ENCODE measurements around the gene FJX1. TPM values are rescaled to one million over a fixed set of nuclear protein-coding genes. Genes with fewer than 3 reads are reported as not detected.
A peak's percentile ranks its signal among the peaks of the same experiment; 100 is the strongest.
"Not testable (repeated sequence)": the region's sequence is repeated elsewhere in the genome, so short reads cannot be mapped to it uniquely, and the experiment has no call there.

Gene FJX1
- total RNA-seq, 1 donor from 2014 or later, result 28.8 TPM

- DNase-seq (ENCODE audit: low spot score), result no peak
Measured at GRCh38 chr11:35629914-35630313, 11.7 kb downstream of the FJX1 start.

GRCh38 chr11:35631891-35632290 is 13.6 kb downstream of the FJX1 start:
- DNase-seq (ENCODE audit: low spot score), result no peak

- no peak for DNase-seq (ENCODE audit: low spot score)
Measured at GRCh38 chr11:35632301-35632700, 14.0 kb downstream of the FJX1 start.

GRCh38 chr11:35633827-35634423 is 15.7 kb downstream of the FJX1 start:
- no peak for DNase-seq (ENCODE audit: low spot score)

GRCh38 chr11:35635933-35636332 is 17.7 kb downstream of the FJX1 start:
- no peak for DNase-seq (ENCODE audit: low spot score)

GRCh38 chr11:35639591-35640179 is 21.4 kb downstream of the FJX1 start:
- no peak for DNase-seq (ENCODE audit: low spot score)

- no peak for DNase-seq (ENCODE audit: low spot score)
Measured at GRCh38 chr11:35641171-35641897, 23.1 kb downstream of the FJX1 start.

GRCh38 chr11:35641964-35642363 is 23.7 kb downstream of the FJX1 start:
- DNase-seq (ENCODE audit: low spot score), result no peak

GRCh38 chr11:35647421-35648093 is 29.3 kb downstream of the FJX1 start:
- no peak for DNase-seq (ENCODE audit: low spot score)

GRCh38 chr11:35650006-35650405 is 31.7 kb downstream of the FJX1 start:
- no peak for DNase-seq (ENCODE audit: low spot score)

- DNase-seq (ENCODE audit: low spot score), result no peak
Measured at GRCh38 chr11:35650467-35650866, 32.2 kb downstream of the FJX1 start.

- no peak for DNase-seq (ENCODE audit: low spot score)
Measured at GRCh38 chr11:35651263-35651662, 33.0 kb downstream of the FJX1 start.

- DNase-seq (ENCODE audit: low spot score), result not testable (repeated sequence)
Measured at GRCh38 chr11:35652786-35653185, 34.5 kb downstream of the FJX1 start.

- no peak for DNase-seq (ENCODE audit: low spot score)
Measured at GRCh38 chr11:35654711-35655110, 36.5 kb downstream of the FJX1 start.

- no peak for DNase-seq (ENCODE audit: low spot score)
Measured at GRCh38 chr11:35655254-35655653, 37.0 kb downstream of the FJX1 start.

GRCh38 chr11:35655856-35656255 is 37.6 kb downstream of the FJX1 start:
- no peak for DNase-seq (ENCODE audit: low spot score)

- no peak for DNase-seq (ENCODE audit: low spot score)
Measured at GRCh38 chr11:35658020-35658948, 40.0 kb downstream of the FJX1 start.

GRCh38 chr11:35661534-35661933 is 43.3 kb downstream of the FJX1 start:
- no peak for DNase-seq (ENCODE audit: low spot score)

- DNase-seq (ENCODE audit: low spot score), result no peak
Measured at GRCh38 chr11:35662061-35662648, 43.9 kb downstream of the FJX1 start.

GRCh38 chr11:35662649-35663407 is 44.6 kb downstream of the FJX1 start, which contains the start of gene TRIM44:
Gene TRIM44 (plus strand): TSS chr11:35662775. CDS start chr11:35663112, 337 bp downstream.
- peak; percentile 94 for DNase-seq (ENCODE audit: low spot score)

Data from mesenteric fat pad (tissue), 1 donor.